ENCODE results near the gene FAM217B. TPM values are rescaled to one million over a fixed set of nuclear protein-coding genes. Genes with fewer than 3 reads are reported as not detected.

Gene FAM217B
- 2.7 and 3.2 TPM in 2 replicates for total RNA-seq

DNA sequence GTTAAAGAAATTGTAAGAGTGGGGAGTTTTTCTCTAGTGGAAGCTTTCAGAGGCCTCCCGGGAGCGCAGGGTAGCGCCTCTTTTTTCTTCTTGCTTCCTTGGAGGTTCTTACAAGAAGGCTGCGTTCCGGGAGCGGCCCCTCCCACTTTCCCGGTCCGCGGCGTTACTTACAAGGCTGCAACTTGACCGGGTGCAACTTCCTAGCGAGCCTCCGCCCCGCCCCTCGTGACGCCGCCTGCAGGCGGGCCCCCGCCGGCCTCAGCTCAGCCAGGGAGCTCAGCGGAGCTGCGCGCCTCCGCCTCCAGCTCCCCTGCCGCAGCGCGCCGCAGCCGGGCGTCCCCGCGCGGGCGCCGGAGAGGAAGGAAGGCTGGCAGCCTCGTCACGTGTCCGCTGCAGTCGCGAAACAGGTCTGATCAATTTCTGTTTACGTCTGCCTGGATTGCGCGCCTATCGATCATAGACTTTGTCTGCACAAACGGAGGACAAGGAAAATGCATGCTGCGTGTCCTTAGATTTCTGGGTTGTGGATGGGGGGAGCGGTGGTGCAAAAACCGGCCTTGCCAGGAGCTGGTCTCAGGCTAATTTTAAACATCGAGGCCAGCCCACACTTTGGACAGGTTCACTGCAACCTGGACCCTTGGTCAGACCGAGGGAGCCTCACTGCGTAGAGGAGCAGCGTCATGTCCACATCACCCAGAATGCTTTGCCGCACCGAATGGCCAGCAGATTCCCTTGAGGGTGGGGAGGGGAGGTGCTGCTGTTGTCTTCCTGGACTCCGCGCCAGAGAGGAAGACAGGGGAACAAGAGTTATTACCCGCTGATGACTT lies at the start of gene FAM217B, which contains the start of gene PPP1R3D:
Gene FAM217B (plus strand): TSS at position 261 of the 827 bp plus-strand sequence. CDS start 3,555 bp downstream, outside the sequence.
Gene PPP1R3D (minus strand): TSS at position 177 of the 827 bp plus-strand sequence. CDS start 374 bp downstream, outside the sequence.

DNA sequence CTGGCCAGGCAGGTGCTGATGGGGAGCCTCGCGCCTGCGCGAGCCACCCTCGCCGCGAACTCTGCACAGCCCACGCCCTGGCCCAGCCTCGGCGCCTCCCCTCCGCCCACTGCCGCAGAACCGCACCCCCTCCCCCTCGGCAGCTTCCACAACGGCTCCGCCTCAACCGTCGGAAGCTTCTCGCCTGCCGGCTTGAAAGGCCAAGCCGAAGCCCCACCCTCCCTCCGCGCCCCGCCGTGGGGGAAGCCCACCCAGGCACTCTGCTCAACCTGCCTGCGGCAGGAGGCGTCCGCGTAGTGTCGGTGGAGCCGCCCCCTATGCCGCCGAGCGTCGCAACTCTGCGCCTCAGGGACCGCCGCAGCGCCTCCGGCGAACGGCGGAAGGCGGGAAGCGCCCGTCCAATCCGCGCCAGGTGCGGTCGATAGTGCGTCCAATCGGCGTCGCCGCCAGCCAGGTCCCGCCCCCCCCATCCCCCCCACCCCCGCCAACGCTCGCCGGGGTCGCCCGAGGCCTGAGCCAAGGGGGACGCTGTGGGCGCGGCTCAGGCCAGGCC lies 6.8 kb upstream of the FAM217B start, which contains the start of gene SYCP2:
Gene SYCP2 (minus strand): TSS at position 342 of the 553 bp plus-strand sequence. CDS start 11,224 bp downstream, outside the sequence.

DNA sequence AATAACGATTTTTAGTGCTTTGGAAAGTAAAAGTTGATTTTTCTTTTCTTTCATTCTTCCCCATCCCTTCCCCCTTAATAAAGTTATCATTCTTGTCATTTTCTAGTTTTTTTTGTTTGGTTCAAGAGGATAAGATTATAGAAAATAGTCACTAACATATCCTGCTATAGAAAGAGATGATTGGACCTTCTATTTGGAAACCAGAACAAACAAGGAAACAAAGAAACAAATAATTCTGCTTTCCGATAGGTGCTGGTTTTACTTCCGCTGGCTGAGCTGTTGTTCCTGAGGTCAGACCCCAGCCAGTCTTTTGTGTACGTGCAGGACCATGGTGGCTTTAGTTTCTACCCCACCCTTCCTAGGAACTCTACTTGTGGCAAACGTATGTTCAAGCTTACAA lies 17.9 kb downstream of the FAM217B start, which contains the start of gene CDH26:
Gene CDH26 (plus strand): TSS at position 301 of the 400 bp plus-strand sequence. CDS start 304 bp downstream, outside the sequence.

Other genes with a start within 250 kb of the FAM217B start
- 0.30 and 0.32 TPM in 2 replicates for gene SYCP2, start 6.8 kb upstream of the FAM217B start, total RNA-seq
- gene PPP1R3D, start 84 bp upstream of the FAM217B start, total RNA-seq, result 5.2 and 7.1 TPM in 2 replicates
- gene CDH26, start 18.0 kb downstream of the FAM217B start, total RNA-seq, result 0.32 TPM in 1 of 2 replicates, not detected in the other

Measured in epithelial cell of umbilical artery (primary cell).